ENCODE measurements around the gene TNFSF15. TPM values are rescaled to one million over a fixed set of nuclear protein-coding genes. Genes with fewer than 3 reads are reported as not detected.

TNFSF15 gene
- total and polyA plus RNA-seq, 2 experiments from 2014 or later, result 0.06 to 0.07 TPM

GRCh38 chr9:114761523-114761922, 44.3 kb downstream of the TNFSF15 start (continued):
- TF ChIP-seq ZNF462 (CRISPR knock-in tag; IDR thresholded peaks at IDR 0.05) (no peak; the same call in 1 of the 2 replicates), ZNF331 (CRISPR knock-in tag; IDR thresholded peaks at IDR 0.05; ENCODE audit: low read depth) (no peak), JUNB (IDR thresholded peaks at IDR 0.05; ENCODE audit: unreplicated experiment) (no peak)

GRCh38 chr9:114759512-114760341, 46.1 kb downstream of the TNFSF15 start:
- no peaks in the 10 kb centered on the region for H3K9me3 Mint-ChIP-seq
- Histone ChIP-seq H2AFZ (no peak overlapping the region), H3K79me2 (replicated peaks; ENCODE audit: insufficient read depth) (no peaks in the 10 kb centered on the region), H3K27me3 (ENCODE audit: insufficient read depth) (no peaks in the 10 kb centered on the region), H3K27ac (ENCODE audit: low read depth) (no peak overlapping the region), H3K4me1 (ENCODE audit: insufficient read depth) (no peaks in the 10 kb centered on the region), H3K9me2 (ENCODE audit: insufficient read depth) (0 out of 2 replicates have a peak, but pooled peaks cover 14% of the 10 kb centered on the region), H3K4me2 (no peak overlapping the region), H3F3A (replicated peaks; ENCODE audit: low read depth) (no peaks in the 10 kb centered on the region), H3K36me3 (ENCODE audit: insufficient read depth) (no peaks in the 10 kb centered on the region), H4K20me1 (replicated peaks; ENCODE audit: insufficient read depth) (no peaks in the 10 kb centered on the region), H3K4me3 (no peak overlapping the region)
- no peaks in the 10 kb centered on the region for H3K27me3 Mint-ChIP-seq (ENCODE audit: insufficient read depth, low read depth, poor library complexity)
- ATAC-seq (no peak), DNase-seq (ENCODE audit: low spot score) (no peak)
- no peak overlapping the region for H3K4me3 Mint-ChIP-seq
- no peak overlapping the region for H3K27ac Mint-ChIP-seq
- H3K36me3 Mint-ChIP-seq (ENCODE audit: low read depth), result no peaks in the 10 kb centered on the region; the same call in 2 of the 3 replicates
- H3K4me1 Mint-ChIP-seq, result peaks cover 3% of the 10 kb centered on the region; the same call in 1 of the 3 replicates
- no peak for TF ChIP-seq EZH2phosphoT487 (IDR thresholded peaks at IDR 0.05; ENCODE audit: unreplicated experiment)
- no peak for TF ChIP-seq ZNF331 (CRISPR knock-in tag; IDR thresholded peaks at IDR 0.05; ENCODE audit: low read depth)
- no peak for TF ChIP-seq ZNF462 (CRISPR knock-in tag; IDR thresholded peaks at IDR 0.05)
- no peak for TF ChIP-seq CREB1 (CRISPR knock-in tag; IDR thresholded peaks at IDR 0.05; ENCODE audit: low read depth)
- no peak for TF ChIP-seq NANOG (IDR thresholded peaks at IDR 0.05; ENCODE audit: borderline replicate concordance)
- no peak for TF ChIP-seq ZNF114 (CRISPR knock-in tag; IDR thresholded peaks at IDR 0.05)
- no peak for TF ChIP-seq POLR2AphosphoS5 (IDR thresholded peaks at IDR 0.05; ENCODE audit: low read depth)
- TF ChIP-seq STAT1 (IDR thresholded peaks at IDR 0.05; ENCODE audit: unreplicated experiment), result no peak

Measured in GM23338 (cell line).